Activated CD8-positive, alpha-beta memory T cell treated with anti-CD3 and anti-CD28 coated beads, Interleukin-2, amount 10 ng/mL, durations not matched to agents 7 days and 5 days (primary cell): ENCODE results near the gene MT2A. TPM values are rescaled to one million over a fixed set of nuclear protein-coding genes. Genes with fewer than 3 reads are reported as not detected.
"Not testable (repeated sequence)": the region's sequence is repeated elsewhere in the genome, so short reads cannot be mapped to it uniquely, and the experiment has no call there.

Experiments
- ATAC-seq: fragments of 150-1000 bp; cut with Tn5 transposase; one replicate; pipeline ENCODE4 v1.10.0; 2021; ENCODE audit warnings: moderate library complexity
- CTCF ChIA-PET: fragments of 350-600 bp; sonication (Branson Sonifier 250); formaldehyde crosslinking; loops from one replicate; lab custom pipeline; 2021; ENCODE audit warnings: antibody characterized with exemption; lab: Charles Lee
- DNase-seq: peaks from one replicate; pipeline ENCODE4 v3.0.0-alpha.2; 2020
- H3K27ac Mint-ChIP-seq: one replicate; pipeline ENCODE4 v1.8.0; 2021; ENCODE audit warnings: mild to moderate bottlenecking, mixed read lengths
- H3K27me3 Mint-ChIP-seq: one replicate; pipeline ENCODE4 v1.8.0; 2021; ENCODE audit warnings: mixed read lengths
- H3K36me3 Mint-ChIP-seq: one replicate; pipeline ENCODE4 v1.8.0; 2021; ENCODE audit warnings: mild to moderate bottlenecking, mixed read lengths
- H3K4me1 Mint-ChIP-seq: one replicate; pipeline ENCODE4 v1.8.0; 2021; ENCODE audit warnings: mixed read lengths
- H3K4me3 Mint-ChIP-seq: one replicate; pipeline ENCODE4 v1.8.0; 2021; ENCODE audit warnings: mild to moderate bottlenecking, moderate library complexity, mixed read lengths
- H3K9me3 Mint-ChIP-seq: one replicate; pipeline ENCODE4 v1.8.0; 2022; ENCODE audit warnings: low read depth, mixed read lengths
- total RNA-seq, 2 experiments: library from RNA; stranded (reverse); gene quantifications; one replicate each; pipeline ENCODE4 v1.2.3, GENCODE V29; 2021

Gene MT2A
- total RNA-seq, 2 experiments from 2014 or later = 121 to 125 TPM

DNA sequence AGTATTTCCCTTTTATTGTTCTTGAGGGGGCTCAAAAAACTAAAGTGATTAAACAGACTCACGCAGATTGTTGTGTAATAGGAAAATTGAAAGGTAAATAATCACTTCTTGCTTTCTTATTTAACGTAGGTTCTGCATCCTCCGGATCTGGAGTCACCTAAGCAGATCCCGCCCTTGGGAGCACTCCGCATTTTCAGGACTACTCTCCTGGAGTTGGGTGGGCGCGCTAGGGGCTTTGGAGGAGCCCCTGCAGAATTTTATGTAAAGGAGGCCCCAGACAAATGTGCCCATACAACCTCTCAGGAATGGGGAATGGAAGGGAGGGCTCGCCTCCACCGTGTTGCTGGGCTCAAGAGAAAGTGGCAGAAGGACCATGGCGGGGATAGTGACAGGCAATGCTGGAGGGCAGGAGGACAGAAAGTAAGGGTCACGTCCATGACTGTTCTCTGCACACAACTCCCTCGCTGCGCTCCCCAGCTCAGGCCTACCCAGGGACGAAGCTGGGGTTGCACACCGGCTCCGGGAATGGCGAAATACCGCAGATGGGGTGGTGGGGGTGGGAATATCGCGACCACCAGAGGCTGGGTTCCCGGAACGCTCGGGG, 8.3 kb downstream of the MT2A start:
- CTCF ChIA-PET = interaction anchor here (1.6 kb wide), 1 partner anchor 27 kb away, joined by 3 read pairs; no protein-coding TSS in a partner anchor
- DNase-seq (no peak), ATAC-seq (no peak)
- Mint-ChIP-seq H3K36me3 (no peaks in the 10 kb centered on the region), H3K4me1 (peaks cover 45% of the 10 kb centered on the region), H3K27me3 (peaks cover 26% of the 10 kb centered on the region), H3K9me3 (no peaks in the 10 kb centered on the region), H3K27ac (no peak overlapping the region), H3K4me3 (peak overlapping the region; percentile 54)

DNA sequence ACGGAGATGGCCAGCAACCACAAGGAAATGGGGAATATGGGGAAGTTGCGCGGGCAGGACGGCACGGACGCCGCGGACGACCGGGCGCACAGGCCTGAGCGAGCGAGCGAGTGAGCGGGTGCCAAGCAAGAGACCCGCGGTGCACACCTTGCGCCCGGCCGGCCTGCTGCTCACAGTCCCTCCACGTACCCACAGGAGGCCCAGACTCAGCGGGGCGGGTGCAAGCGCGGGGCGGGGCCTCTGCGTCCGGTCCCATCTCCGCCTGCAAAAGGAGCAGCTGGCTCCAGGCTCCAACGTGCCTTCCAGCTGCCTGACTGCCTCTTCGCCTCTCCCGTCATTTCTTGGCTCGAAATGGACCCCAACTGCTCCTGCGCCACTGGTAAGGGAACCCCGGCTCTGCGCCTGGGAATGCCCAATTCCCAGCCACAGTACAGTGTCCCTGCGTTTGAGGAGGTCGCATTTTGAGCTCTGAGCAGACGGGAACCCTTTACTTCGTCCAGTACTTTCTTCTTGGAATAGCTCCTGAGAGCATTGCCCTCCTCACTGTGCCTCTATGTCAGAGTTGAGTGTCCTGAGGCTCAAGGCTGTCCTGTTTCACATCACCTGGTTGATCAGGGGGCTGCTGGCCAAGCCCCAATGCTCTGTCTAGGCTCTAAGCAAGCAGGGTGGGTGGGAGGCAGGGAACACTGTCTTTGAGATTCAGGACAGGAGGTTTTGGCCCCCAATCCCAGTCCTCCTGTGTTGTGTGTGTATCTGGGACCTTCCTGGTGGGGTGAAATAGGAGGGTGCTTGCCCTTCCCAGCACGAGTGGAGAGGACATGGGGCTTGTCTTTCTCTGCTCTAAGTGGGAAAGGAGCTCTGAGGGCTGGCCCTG, 9.1 kb downstream of the MT2A start:
- Mint-ChIP-seq H3K9me3 (no peaks in the 10 kb centered on the region), H3K27me3 (peaks cover 28% of the 10 kb centered on the region), H3K36me3 (no peaks in the 10 kb centered on the region), H3K27ac (no peak overlapping the region), H3K4me3 (peak overlapping the region; percentile 54), H3K4me1 (peaks cover 42% of the 10 kb centered on the region)
- peak; percentile 78 for DNase-seq
- CTCF ChIA-PET = interaction anchor here (1.1 to 1.6 kb wide), 3 partner anchors 8 to 26 kb away, joined by 3 to 6 read pairs (median 4); partner anchors contain the start of gene MT2A
- ATAC-seq = peak; percentile 88

DNA sequence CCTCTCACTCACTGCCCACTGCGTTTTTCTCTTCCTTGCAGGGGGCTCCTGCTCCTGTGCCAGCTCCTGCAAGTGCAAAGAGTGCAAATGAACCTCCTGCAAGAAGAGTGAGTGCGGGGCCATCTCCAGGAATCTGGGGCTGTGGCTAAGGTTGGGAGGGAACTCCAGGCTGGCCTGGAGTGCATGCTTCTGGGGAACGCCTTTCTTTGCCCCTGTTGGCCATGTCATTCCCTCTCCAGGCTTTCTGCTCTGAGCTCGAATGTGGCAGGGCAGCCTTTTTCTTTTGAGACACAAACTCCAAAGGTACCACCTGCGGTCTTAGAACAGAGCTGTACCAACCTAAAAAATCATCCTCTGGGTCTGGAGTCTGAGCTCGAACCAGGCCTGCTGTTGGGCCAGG, 9.8 kb downstream of the MT2A start:
- ATAC-seq = no peak
- no peak for DNase-seq
- Mint-ChIP-seq H3K9me3 (no peaks in the 10 kb centered on the region), H3K27ac (no peak overlapping the region), H3K4me3 (peak overlapping the region; percentile 54), H3K36me3 (no peaks in the 10 kb centered on the region), H3K4me1 (peaks cover 39% of the 10 kb centered on the region), H3K27me3 (peaks cover 28% of the 10 kb centered on the region)
- CTCF ChIA-PET = interaction anchor here (1.1 to 1.6 kb wide), 3 partner anchors 9 to 26 kb away, joined by 3 to 6 read pairs (median 4); partner anchors contain the start of gene MT2A

DNA sequence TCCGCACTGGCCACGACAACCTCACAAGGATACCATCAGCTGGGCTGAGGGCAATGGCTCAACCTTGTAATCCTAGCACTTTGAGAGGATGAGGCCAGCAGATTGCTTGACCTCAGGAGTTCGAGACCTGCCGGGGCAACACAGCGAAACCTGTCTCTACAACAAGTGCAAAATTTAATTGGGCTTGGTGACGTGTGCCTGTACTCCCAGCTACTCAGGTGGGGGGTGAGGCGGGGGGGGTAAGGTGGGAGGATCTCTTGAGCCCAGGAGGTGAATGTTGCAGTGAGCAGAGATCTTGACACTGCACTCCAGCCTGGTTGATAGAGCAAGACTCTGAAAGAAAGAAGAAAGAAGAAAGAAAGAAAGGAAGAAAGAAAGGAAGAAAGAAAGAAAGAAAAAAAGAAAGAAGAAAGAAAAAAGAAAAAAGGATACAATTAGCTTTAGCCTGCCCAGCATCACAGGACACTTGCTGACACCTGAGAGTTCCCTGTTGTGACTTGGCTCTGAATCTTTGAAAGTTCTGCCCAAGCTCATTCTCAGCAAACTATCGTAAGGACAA, 12.0 kb downstream of the MT2A start:
- CTCF ChIA-PET = no interaction called here
- no peak overlapping the region for H3K4me3 Mint-ChIP-seq
- DNase-seq (no peak), ATAC-seq (no peak)
- peaks cover 37% of the 10 kb centered on the region for H3K27me3 Mint-ChIP-seq
- no peaks in the 10 kb centered on the region for H3K9me3 Mint-ChIP-seq
- H3K27ac Mint-ChIP-seq = no peak overlapping the region
- H3K4me1 Mint-ChIP-seq = peaks cover 24% of the 10 kb centered on the region
- no peaks in the 10 kb centered on the region for H3K36me3 Mint-ChIP-seq

DNA sequence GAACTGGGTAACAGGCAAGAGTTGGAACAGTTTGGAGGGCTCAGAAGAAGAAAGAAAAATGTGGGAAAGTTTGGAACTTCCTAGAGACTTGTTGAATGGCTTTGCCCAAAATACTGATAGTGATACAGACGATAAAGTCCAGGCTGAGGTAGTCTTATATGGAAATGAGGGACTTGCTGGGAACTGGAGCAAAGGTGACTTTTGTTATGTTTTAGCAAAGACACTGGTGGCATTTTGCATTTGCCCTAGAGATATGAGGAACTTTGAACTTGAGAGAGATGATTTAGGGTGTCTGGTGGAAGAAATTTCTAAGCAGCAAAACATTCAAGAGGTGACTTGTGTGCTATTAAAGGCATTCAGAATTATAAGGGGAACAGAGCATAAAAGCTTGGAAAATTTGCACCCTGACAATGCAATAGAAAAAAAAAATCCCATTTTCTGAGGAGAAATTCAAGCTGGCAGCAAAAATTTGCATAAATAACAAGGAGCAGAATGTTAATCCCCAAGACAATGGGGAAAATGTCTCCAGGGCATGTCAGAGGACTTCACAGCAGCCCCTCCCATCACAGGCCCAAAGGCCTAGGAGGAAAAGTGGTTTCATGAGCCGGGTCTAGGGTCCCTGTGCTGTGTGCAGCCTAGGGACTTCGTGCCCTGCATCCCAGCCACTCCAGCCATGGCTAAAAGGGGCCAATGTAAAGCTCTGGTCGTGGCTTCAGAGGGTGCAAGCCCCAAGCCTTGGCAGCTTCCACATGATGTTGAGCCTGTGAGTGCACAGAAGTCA, 13.5 kb downstream of the MT2A start:
- CTCF ChIA-PET = interaction anchor here (1.1 kb wide), 1 partner anchor 22 kb away, joined by 3 read pairs; no protein-coding TSS in a partner anchor
- not testable (repeated sequence) for H3K27ac Mint-ChIP-seq, DNase-seq, H3K9me3 Mint-ChIP-seq, H3K4me3 Mint-ChIP-seq, H3K36me3 Mint-ChIP-seq, ATAC-seq
- Mint-ChIP-seq H3K4me1 (peaks cover 28% of the 10 kb centered on the region), H3K27me3 (peaks cover 49% of the 10 kb centered on the region)

DNA sequence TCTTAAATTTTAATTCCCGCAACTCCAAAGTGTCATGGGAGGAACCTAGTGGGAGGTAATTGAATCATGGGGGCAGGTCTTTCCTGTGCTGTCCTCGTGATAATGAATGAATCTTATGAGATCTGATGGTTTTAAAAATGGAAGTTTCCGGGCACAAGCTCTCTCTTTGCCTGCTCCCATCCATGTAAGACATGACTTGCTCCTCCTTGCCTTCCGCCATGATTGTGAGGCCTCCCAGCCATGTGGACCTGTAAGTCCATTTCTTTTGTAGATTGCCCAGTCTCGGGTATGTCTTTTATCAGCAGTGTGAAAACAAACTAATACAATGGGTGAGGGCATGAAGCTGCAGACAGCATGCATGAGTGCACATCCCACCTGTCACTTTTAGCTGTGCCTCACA, 14.8 kb downstream of the MT2A start:
- not testable (repeated sequence) for H3K27ac Mint-ChIP-seq, DNase-seq, H3K36me3 Mint-ChIP-seq, H3K4me3 Mint-ChIP-seq, H3K9me3 Mint-ChIP-seq, ATAC-seq
- CTCF ChIA-PET = interaction anchor here (1.0 to 1.3 kb wide), 5 partner anchors 9 to 103 kb away, joined by 3 to 6 read pairs (median 3); partner anchors contain the start of genes BBS2 and MT1M
- Mint-ChIP-seq H3K27me3 (peaks cover 45% of the 10 kb centered on the region), H3K4me1 (peaks cover 23% of the 10 kb centered on the region)

DNA sequence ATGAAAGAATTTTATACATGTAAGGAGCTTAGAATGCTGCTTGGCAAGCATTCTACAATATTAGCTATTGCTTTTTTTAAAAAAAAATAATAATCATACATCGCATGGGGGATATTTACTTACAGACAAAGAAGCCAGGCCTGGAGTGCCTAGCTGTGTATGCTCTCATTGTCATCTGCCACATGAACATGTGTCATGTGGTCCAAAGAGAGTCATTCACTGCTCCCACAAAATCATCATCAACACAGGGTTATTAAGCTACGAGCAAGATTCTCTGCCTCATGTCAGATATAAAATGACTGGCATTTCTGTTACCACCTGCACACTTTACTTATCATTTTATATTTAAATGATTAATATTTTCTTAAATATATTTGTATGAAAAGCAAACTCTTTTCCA, 15.3 kb downstream of the MT2A start:
- CTCF ChIA-PET = interaction anchor here (1.0 to 1.3 kb wide), 5 partner anchors 8 to 104 kb away, joined by 3 to 6 read pairs (median 3); partner anchors contain the start of genes BBS2 and MT1M
- Mint-ChIP-seq H3K27me3 (peaks cover 40% of the 10 kb centered on the region), H3K27ac (no peak overlapping the region), H3K4me3 (no peak overlapping the region), H3K9me3 (no peaks in the 10 kb centered on the region), H3K36me3 (no peaks in the 10 kb centered on the region), H3K4me1 (peaks cover 23% of the 10 kb centered on the region)
- ATAC-seq (no peak), DNase-seq (no peak)

DNA sequence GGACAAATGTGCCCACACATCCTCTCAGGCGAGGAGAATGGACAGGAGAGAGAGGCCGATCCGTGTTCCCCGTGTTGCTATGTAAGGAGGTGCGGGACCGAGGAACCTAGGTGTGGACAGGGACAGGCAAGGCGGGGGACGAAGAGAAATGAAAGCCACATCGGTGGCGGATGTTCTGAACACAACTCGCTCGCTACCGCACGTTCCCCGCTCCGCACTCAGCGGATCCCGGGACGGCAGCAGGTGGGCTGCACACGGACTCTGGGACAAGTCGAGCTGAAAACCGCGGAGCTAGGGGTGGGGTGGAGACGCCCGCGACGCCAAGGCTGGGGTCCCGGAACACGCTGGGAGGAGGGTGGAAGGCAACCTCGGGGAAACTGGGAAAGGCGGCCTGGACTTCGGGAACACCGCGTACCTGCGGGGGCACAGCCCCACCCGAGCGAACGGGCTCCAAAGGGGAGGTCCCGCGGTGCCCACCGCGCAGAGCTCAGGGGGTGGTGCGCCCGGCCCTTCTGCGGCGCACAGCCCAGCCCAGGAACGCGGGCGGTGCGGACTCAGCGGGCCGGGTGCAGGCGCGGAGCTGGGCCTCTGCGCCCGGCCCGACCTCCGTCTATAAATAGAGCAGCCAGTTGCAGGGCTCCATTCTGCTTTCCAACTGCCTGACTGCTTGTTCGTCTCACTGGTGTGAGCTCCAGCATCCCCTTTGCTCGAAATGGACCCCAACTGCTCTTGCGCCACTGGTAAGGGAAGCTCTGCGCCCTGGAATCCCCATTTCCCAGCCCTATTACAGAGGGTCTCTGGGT, 17.0 kb downstream of the MT2A start, which contains the start of gene MT1E:
Gene MT1E (plus strand): TSS at position 642 of the 803 bp plus-strand sequence. CDS start 71 bp downstream, at position 713.
- peak; percentile 92 for ATAC-seq
- peaks cover 37% of the 10 kb centered on the region for H3K27me3 Mint-ChIP-seq
- H3K36me3 Mint-ChIP-seq = no peaks in the 10 kb centered on the region
- H3K27ac Mint-ChIP-seq = peak within 1 kb of the TSS; percentile 86
- peak within 1 kb of the TSS; percentile 88 for H3K4me3 Mint-ChIP-seq
- H3K9me3 Mint-ChIP-seq = no peaks in the 10 kb centered on the region
- peaks cover 28% of the 10 kb centered on the region for H3K4me1 Mint-ChIP-seq
- peak; percentile 79 for DNase-seq
- CTCF ChIA-PET = interaction anchor here (0.6 to 1.7 kb wide), 13 partner anchors 12 to 111 kb away, joined by 3 to 7 read pairs (median 4); partner anchors contain the start of genes MT1A and MT1X

DNA sequence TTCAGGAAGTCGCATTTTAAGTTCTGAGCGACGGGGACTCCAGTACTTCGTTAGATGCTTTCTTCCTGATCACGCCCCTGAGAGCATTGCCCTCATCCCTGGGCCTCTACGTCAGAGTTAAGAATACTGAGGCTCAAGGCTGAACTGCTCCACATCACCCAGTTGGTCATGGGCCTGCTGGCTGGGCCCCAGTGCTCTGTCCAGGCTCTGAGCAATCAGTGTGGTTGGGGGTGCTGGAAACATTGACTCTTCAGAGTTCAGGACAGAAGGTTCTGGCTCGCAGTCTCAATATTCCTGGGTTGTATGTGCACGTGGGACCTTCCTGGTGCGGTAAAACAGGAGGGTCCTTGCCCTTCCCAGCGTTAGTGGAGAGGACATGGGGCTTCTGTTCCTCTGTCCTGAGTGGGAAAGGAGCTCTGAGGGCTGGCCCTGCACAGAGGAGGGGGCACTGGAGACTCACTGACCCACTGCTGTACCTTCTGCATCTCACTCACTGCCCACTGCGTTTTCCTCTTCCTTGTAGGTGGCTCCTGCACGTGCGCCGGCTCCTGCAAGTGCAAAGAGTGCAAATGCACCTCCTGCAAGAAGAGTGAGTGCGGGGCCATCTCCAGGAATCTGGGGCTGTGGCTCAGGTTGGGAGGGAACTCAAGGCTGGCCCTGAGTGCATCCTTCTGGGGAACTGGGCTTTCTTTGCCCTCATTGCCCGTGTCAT, 17.7 kb downstream of the MT2A start:
- Mint-ChIP-seq H3K4me1 (peaks cover 29% of the 10 kb centered on the region), H3K27me3 (peaks cover 45% of the 10 kb centered on the region), H3K27ac (peak overlapping the region; percentile 86), H3K9me3 (no peaks in the 10 kb centered on the region), H3K36me3 (no peaks in the 10 kb centered on the region), H3K4me3 (peak overlapping the region; percentile 88)
- DNase-seq = no peak
- ATAC-seq = peak; percentile 41
- CTCF ChIA-PET = interaction anchor here (0.6 to 1.7 kb wide), 13 partner anchors 11 to 112 kb away, joined by 3 to 7 read pairs (median 4); partner anchors contain the start of genes MT1A and MT1X

DNA sequence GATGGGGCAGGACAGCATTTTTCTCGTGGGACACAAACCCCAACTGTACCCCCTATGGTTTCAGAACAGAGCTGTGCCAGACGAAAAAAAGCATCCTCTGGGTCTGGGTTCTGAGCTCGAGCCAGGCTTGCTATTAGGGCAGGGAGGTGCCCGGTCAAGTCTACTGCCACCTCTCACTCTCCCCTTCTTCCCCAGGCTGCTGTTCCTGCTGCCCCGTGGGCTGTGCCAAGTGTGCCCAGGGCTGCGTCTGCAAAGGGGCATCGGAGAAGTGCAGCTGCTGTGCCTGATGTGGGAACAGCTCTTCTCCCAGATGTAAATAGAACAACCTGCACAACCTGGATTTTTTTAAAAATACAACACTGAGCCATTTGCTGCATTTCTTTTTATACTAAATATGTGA, 18.3 kb downstream of the MT2A start:
- Mint-ChIP-seq H3K27ac (no peak overlapping the region), H3K4me1 (peaks cover 33% of the 10 kb centered on the region), H3K4me3 (peak overlapping the region; percentile 88), H3K27me3 (peaks cover 47% of the 10 kb centered on the region), H3K9me3 (no peaks in the 10 kb centered on the region), H3K36me3 (no peaks in the 10 kb centered on the region)
- CTCF ChIA-PET = interaction anchor here (1.2 kb wide), 2 partner anchors 17 to 56 kb away, joined by 4 to 5 read pairs; partner anchors contain the start of gene MT1X
- ATAC-seq (no peak), DNase-seq (no peak)
